Thoracic aorta (tissue), 2 donors: ENCODE results near the gene DMD. TPM values are rescaled to one million over a fixed set of nuclear protein-coding genes. Genes with fewer than 3 reads are reported as not detected.

Experiments used
- ATAC-seq: fragments of 150-250 bp; one replicate; pipeline ENCODE4 v1.8.0; 2017; ENCODE audit warnings: low read depth; ENCODE audit not compliant: insufficient number of reproducible peaks, low FRiP score
- DNase-seq: peaks from one replicate; pipeline ENCODE4 v3.0.0-alpha.2; 2020; ENCODE audit warnings: low spot score
- H3K27ac ChIP-seq, 2 donors: fragments of 200-600 bp; sonication (generic); 1 replicate in 1 of 2; 2 replicates in 1 of 2; pipeline ENCODE4 v1.5.1; 2016; ENCODE audit warnings: mild to moderate bottlenecking in 2 of 2, moderate library complexity in 2 of 2
- H3K27me3 ChIP-seq: fragments of 200-600 bp; sonication (generic); replicated peaks from 2 replicates; pipeline ENCODE4 v1.6.0; 2016; ENCODE audit warnings: mild to moderate bottlenecking; ENCODE audit not compliant: insufficient read depth
- H3K36me3 ChIP-seq: fragments of 200-600 bp; sonication (generic); one replicate; pipeline ENCODE4 v1.5.1; 2016
- H3K4me1 ChIP-seq, 2 donors: fragments of 200-600 bp; sonication (generic); 1 replicate in 1 of 2; 2 replicates in 1 of 2; pipeline versions ENCODE4 v1.5.1 to v1.6.0; 2016; ENCODE audit warnings: low read depth in 2 of 2, mild to moderate bottlenecking in 1 of 2; ENCODE audit not compliant: control insufficient read depth in 1 of 2
- H3K4me3 ChIP-seq: fragments of 200-600 bp; sonication (generic); 2 replicates; pipeline ENCODE4 v1.5.1; 2016; ENCODE audit warnings: mild to moderate bottlenecking
- H3K9me3 ChIP-seq: fragments of 200-600 bp; sonication (generic); 2 replicates; pipeline ENCODE4 v1.5.1; 2016
- CTCF ChIP-seq: fragments of 200-600 bp; sonication (generic); IDR thresholded peaks from one replicate; pipeline ENCODE4 v1.5.1; 2019; ENCODE audit warnings: antibody characterized with exemption
- total RNA-seq, 2 donors: library from RNA; depleted of rRNA; stranded (reverse); fragments of >200 nt; gene quantifications; one replicate each; pipeline versions ENCODE4 v1.1.0 to v1.2.3, GENCODE V29; 2016

DMD gene
- total RNA-seq, 2 donors from 2014 or later = 224 to 233 TPM

GRCh38 chrX:31547816-31548215 is 1663.5 kb downstream of the DMD start:
- H3K27me3 ChIP-seq = no peaks in the 10 kb centered on the region
- H3K4me3 ChIP-seq = no peak overlapping the region
- ATAC-seq = no peak
- H3K9me3 ChIP-seq = no peaks in the 10 kb centered on the region
- DNase-seq = no peak
- H3K36me3 ChIP-seq = no peaks in the 10 kb centered on the region
- TF ChIP-seq CTCF = no peak
- no peaks in the 10 kb centered on the region for H3K4me1 ChIP-seq
- no peak overlapping the region for H3K27ac ChIP-seq

- H3K9me3 ChIP-seq = no peaks in the 10 kb centered on the region
- H3K27ac ChIP-seq = no peak overlapping the region
- no peaks in the 10 kb centered on the region for H3K4me1 ChIP-seq
- ATAC-seq (no peak), DNase-seq (no peak)
- no peaks in the 10 kb centered on the region for H3K36me3 ChIP-seq
- no peak overlapping the region for H3K4me3 ChIP-seq
- no peak for TF ChIP-seq CTCF
- H3K27me3 ChIP-seq = no peaks in the 10 kb centered on the region
Observed at GRCh38 chrX:31547416-31547815, 1663.9 kb downstream of the DMD start.

GRCh38 chrX:31546126-31546525 is 1665.2 kb downstream of the DMD start:
- no peaks in the 10 kb centered on the region for H3K4me1 ChIP-seq
- no peaks in the 10 kb centered on the region for H3K9me3 ChIP-seq
- no peaks in the 10 kb centered on the region for H3K36me3 ChIP-seq
- ATAC-seq = peak; percentile 55
- H3K27me3 ChIP-seq = no peaks in the 10 kb centered on the region
- H3K4me3 ChIP-seq = no peak overlapping the region
- DNase-seq = no peak
- no peak for TF ChIP-seq CTCF
- peak overlapping the region in 1 of 2 donors; percentile 64 for H3K27ac ChIP-seq

GRCh38 chrX:31545726-31546125 is 1665.6 kb downstream of the DMD start:
- Histone ChIP-seq H3K4me3 (no peak overlapping the region), H3K36me3 (no peaks in the 10 kb centered on the region), H3K4me1 (no peaks in the 10 kb centered on the region), H3K9me3 (no peaks in the 10 kb centered on the region), H3K27me3 (no peaks in the 10 kb centered on the region), H3K27ac (no peak overlapping the region)
- no peak for ATAC-seq
- no peak for DNase-seq
- TF ChIP-seq CTCF = no peak

- H3K4me3 ChIP-seq = no peak overlapping the region
- H3K4me1 ChIP-seq = no peaks in the 10 kb centered on the region
- TF ChIP-seq CTCF = no peak
- ATAC-seq (no peak), DNase-seq (no peak)
- no peak overlapping the region for H3K27ac ChIP-seq
- H3K27me3 ChIP-seq = no peaks in the 10 kb centered on the region
- no peaks in the 10 kb centered on the region for H3K36me3 ChIP-seq
- no peaks in the 10 kb centered on the region for H3K9me3 ChIP-seq
Observed at GRCh38 chrX:31545191-31545590, 1666.2 kb downstream of the DMD start.
